ENCODE results near the gene GPAT3.

GPAT3 gene

DNA sequence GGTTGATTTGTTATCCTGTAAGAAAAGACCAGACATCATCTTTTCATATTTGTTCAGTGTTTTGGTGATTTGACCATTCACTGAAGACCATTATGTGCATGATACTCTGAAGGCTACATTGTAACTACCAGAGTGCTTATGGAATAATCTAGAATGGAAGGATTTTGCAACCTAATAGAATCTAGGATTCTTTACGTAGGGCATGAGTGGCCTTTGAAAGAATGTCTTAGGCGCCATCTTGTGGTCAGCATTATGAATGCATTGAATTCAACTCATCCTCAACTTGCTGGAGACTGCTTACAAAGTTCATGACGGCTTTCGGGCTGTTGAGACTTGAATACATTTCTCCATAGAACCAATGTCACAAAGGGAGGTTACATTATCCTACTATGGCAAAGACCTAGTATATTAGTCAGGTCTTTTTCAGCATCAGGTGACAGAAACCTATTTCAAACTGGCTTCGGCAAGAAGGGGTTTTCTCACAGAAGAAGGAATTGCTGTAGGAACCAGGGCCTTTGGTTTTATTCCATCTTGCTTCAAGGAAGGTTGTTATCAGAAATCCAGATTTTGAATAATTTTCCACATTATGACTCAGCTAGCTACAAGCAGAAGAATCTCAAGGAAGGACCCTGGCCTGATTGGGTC lies 104.1 kb downstream of the GPAT3 start:
- Histone ChIP-seq H3K27ac (ENCODE audit: low read depth, low read length) (no peak overlapping the region), H3K9ac (ENCODE audit: low read length) (no peak overlapping the region), H3K4me3 (ENCODE audit: low read length) (no peak overlapping the region), H3K27me3 (ENCODE audit: control insufficient read depth, insufficient read depth, low read length) (no peaks in the 10 kb centered on the region), H3K4me1 (ENCODE audit: control insufficient read depth, insufficient read depth, low read length) (no peaks in the 10 kb centered on the region), H3K36me3 (ENCODE audit: control insufficient read depth, insufficient read depth, low read length) (no peaks in the 10 kb centered on the region)

DNA sequence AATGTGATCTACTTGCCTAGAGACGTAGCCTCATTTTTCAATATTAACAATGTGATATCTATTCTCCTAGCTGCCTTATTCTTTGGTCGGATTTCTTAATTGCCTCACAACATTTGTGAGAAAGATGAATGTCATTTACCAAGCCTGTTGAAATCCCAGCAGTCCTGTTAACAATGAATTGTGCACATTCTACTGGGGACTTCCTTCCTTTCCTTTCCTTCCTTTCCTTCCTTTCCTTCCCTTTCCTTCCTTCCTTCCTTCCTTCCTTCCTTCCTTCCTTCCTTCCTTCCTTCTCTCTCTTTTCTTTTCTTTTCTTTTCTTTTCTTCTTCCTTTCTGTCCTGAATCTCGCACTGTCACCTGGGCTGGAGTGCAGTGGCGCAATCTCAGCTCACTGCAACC lies 107.1 kb downstream of the GPAT3 start:
- H3K4me3 ChIP-seq (ENCODE audit: low read length) = no peak overlapping the region
- H3K27me3 ChIP-seq (ENCODE audit: control insufficient read depth, insufficient read depth, low read length) = no peaks in the 10 kb centered on the region
- H3K4me1 ChIP-seq (ENCODE audit: control insufficient read depth, insufficient read depth, low read length) = no peaks in the 10 kb centered on the region
- H3K9ac ChIP-seq (ENCODE audit: low read length) = no peak overlapping the region
- no peaks in the 10 kb centered on the region for H3K36me3 ChIP-seq (ENCODE audit: control insufficient read depth, insufficient read depth, low read length)
- no peak overlapping the region for H3K27ac ChIP-seq (ENCODE audit: low read depth, low read length)

DNA sequence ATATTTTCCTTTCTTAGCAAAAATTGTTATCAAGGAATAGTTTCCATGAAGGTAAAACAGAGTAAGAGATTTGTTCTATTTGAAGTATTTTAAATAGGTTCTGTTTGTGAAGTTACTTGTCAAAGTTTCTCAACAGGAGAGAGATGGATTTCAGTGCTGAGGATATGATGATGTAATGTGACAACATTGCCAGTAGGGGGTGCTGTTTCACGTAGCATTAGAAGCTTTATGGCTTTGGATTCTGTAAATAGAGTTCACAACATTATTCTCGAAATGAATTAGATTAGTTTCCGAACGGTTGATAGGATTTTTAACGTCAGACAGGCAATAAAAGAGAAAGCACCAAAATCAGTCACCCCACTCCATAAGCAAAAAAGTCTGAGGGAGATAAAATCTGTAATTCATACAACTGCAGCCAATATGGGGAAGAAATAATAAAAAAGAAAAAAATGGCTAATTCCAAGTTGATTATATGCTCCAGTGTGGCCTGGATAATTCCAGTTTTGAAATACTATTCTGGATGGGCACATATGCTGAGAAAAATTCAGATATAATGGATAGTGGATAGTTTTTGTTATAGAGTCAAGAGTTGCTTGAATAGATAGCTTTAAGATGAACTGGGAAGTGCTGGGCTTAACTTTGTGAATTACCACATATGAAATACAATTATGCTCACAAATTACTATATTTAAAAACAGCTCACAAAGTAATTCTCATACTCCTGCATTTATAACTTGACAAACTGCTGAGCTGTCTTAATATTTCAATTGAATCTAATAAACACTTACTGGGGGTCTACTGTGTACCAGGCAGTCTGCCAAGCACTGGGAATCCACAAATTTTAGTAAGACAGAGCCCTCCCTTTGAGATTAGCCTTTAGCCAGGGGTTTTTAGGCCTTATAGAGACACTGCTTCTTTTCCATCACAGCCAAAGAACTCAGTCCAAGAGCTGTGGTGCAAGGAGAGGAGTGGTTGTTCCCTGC lies 109.1 kb downstream of the GPAT3 start:
- no peaks in the 10 kb centered on the region for H3K36me3 ChIP-seq (ENCODE audit: control insufficient read depth, insufficient read depth, low read length)
- H3K27me3 ChIP-seq (ENCODE audit: control insufficient read depth, insufficient read depth, low read length) = no peaks in the 10 kb centered on the region
- no peak overlapping the region for H3K9ac ChIP-seq (ENCODE audit: low read length)
- no peaks in the 10 kb centered on the region for H3K4me1 ChIP-seq (ENCODE audit: control insufficient read depth, insufficient read depth, low read length)
- no peak overlapping the region for H3K4me3 ChIP-seq (ENCODE audit: low read length)
- H3K27ac ChIP-seq (ENCODE audit: low read depth, low read length) = no peak overlapping the region

- H3K36me3 ChIP-seq (ENCODE audit: control insufficient read depth, insufficient read depth, low read length) = no peaks in the 10 kb centered on the region
- H3K4me1 ChIP-seq (ENCODE audit: control insufficient read depth, insufficient read depth, low read length) = no peaks in the 10 kb centered on the region
- no peak overlapping the region for H3K4me3 ChIP-seq (ENCODE audit: low read length)
- H3K27ac ChIP-seq (ENCODE audit: low read depth, low read length) = no peak overlapping the region
- no peaks in the 10 kb centered on the region for H3K27me3 ChIP-seq (ENCODE audit: control insufficient read depth, insufficient read depth, low read length)
- no peak overlapping the region for H3K9ac ChIP-seq (ENCODE audit: low read length)
Measured at GRCh38 chr4:83646538-83647239, 110.8 kb downstream of the GPAT3 start.

DNA sequence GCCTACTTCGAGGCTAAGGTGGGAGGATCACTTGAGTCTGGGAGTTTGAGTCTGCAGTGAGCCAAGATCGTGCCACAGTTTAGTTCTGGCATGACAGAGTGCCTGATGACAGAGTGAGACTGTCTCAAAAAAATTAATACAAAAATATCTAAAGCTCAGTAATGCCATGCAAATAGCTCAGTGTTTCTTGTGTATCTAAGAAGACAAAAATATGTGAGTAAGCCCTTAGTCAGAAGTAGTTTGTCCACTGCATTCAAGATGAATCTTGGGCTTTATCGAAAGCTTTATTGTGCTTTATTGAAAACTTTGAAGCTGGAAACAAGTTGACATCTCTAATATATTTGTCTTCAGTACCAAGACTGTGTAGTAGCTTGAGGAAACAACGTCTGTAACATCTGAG lies 115.9 kb downstream of the GPAT3 start:
- Histone ChIP-seq H3K27ac (ENCODE audit: low read depth, low read length) (no peak overlapping the region), H3K4me1 (ENCODE audit: control insufficient read depth, insufficient read depth, low read length) (no peaks in the 10 kb centered on the region), H3K27me3 (ENCODE audit: control insufficient read depth, insufficient read depth, low read length) (no peaks in the 10 kb centered on the region), H3K9ac (ENCODE audit: low read length) (no peak overlapping the region), H3K4me3 (ENCODE audit: low read length) (no peak overlapping the region), H3K36me3 (ENCODE audit: control insufficient read depth, insufficient read depth, low read length) (no peaks in the 10 kb centered on the region)
